Measurements from ENCODE around the gene COL3A1.

COL3A1 gene

GRCh38 chr2:188965563-188965962 is 8.6 kb upstream of the COL3A1 start:
- no peak for TF ChIP-seq CTCF (IDR thresholded peaks at IDR 0.05; ENCODE audit: low read depth, low read length)
- H3K4me3 ChIP-seq (ENCODE audit: low read depth, low read length) = no peak overlapping the region

DNA sequence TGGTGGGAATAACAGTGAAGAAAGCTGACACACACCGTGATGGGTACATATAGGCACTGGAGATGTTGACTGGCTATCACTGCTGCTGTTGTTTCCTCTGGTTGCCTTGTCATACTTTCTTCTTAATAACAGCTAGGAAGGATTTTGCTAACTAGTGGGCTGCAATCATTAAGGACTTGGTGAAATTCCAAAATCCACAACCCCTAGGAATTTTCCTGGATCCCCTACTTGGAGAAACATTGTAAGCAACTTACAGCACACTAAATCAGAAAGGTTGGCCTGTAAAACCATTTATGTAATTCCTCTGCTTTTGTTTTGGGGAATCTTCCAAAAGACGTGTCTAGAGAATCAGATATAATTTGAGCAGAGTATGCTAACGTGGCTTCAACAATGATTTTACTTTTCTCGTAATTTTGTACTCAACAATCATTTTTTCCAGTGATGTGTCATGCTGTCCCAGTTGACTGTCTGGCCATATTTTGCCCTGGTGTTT is 8.0 kb upstream of the COL3A1 start:
- no peak for TF ChIP-seq CTCF (IDR thresholded peaks at IDR 0.05; ENCODE audit: low read depth, low read length)
- H3K4me3 ChIP-seq (ENCODE audit: low read depth, low read length) = no peak overlapping the region

DNA sequence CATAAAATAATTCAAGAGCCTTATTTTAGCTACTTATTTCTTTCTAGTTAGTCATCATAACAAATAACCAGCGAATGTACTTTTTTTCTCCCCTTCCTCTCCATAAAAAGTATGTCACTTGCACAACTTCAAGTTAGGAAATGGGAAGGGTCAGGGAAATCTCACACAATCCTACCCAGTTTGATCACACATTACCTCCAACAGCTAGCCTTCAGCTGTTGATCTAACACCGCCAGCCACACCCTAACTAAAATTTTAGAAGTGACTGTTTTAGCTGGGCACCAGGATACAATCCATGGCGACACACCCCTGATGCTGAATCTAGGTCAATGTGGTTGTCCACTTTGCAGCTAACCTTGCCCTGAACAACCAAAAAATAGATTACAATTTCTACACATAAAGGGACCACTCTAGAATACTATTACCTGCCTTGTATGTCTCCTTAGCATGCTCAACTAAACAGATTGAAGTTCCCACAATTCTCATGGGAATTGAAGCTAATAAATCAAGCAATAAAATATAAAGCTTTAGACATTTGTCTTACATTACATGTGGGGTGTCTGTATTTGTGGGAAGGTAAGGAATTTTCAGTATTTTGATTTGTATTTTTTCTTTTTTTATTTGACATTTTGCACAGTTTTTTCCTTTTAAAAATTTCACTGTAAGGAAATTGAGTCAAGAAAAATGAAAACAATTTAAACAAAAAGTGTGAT is 7.3 kb upstream of the COL3A1 start:
- H3K4me3 ChIP-seq (ENCODE audit: low read depth, low read length) = no peak overlapping the region
- TF ChIP-seq CTCF (IDR thresholded peaks at IDR 0.05; ENCODE audit: low read depth, low read length) = no peak

- H3K4me3 ChIP-seq (ENCODE audit: low read depth, low read length) = no peak overlapping the region
- no peak for TF ChIP-seq CTCF (IDR thresholded peaks at IDR 0.05; ENCODE audit: low read depth, low read length)
These were observed 4.9 kb upstream of the COL3A1 start for GRCh38 chr2:188969236-188969635.

DNA sequence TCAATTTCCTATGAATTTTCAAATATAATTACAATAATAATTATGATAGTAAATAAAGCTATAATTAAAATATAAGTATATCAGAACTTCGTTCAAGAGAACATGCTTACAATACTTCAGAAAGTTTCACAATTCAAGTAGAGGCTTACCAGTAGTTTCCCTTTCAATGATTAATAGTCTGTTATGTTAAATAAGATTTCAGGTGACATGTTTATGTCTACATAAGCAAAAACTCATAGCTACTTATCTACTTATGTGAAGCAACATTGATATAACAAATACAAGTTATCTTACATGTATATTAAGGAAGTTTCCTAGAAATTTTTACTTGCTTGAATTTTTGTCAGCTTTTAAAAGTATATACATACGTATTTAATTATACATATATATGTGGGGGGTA is 4.5 kb upstream of the COL3A1 start:
- TF ChIP-seq CTCF (IDR thresholded peaks at IDR 0.05; ENCODE audit: low read depth, low read length) = no peak
- no peak overlapping the region for H3K4me3 ChIP-seq (ENCODE audit: low read depth, low read length)

DNA sequence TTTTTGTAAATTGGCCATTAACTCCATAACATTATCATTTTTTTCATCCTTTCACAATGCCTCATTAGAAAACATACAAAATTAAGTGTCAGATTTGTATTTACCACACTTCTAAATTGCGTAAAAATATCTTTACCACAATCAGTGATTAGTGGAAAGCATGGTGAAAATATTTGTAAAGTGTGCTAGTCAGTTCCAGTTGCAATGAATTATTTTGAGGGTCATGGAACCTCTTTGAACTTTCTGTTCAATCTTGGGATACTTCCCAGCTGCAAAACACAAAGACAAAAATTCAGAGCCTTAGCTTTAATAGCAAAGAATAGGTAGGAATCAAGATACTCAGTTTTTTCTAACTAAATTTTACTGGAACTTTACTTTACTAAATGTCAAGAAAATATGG is 4.0 kb upstream of the COL3A1 start:
- no peak overlapping the region for H3K4me3 ChIP-seq (ENCODE audit: low read depth, low read length)
- TF ChIP-seq CTCF (IDR thresholded peaks at IDR 0.05; ENCODE audit: low read depth, low read length) = no peak

- no peak for TF ChIP-seq CTCF (IDR thresholded peaks at IDR 0.05; ENCODE audit: low read depth, low read length)
- no peak overlapping the region for H3K4me3 ChIP-seq (ENCODE audit: low read depth, low read length)
These were observed 2.7 kb upstream of the COL3A1 start for GRCh38 chr2:188971432-188971861.
